HCT116 (cell line): Measurements from ENCODE around the gene FBN3.

Source experiments
- CEBPB ChIP-seq: IDR thresholded peaks from 2 replicates; pipeline ENCODE4 v1.6.1; 2012; ENCODE audit warnings: low read depth
- CTCF ChIP-seq, 3 experiments: fragments of 200-600 bp in 1 of 3; sonication (generic) in 1 of 3; IDR thresholded peaks in 2 of 3; conservative IDR thresholded peaks in 1 of 3; 2 replicates each; pipeline ENCODE4 v1.5.1; 2012 to 2017; ENCODE audit warnings: low read depth in 2 of 3, low read length in 2 of 3, antibody characterized with exemption in 1 of 3, borderline replicate concordance in 1 of 3, control low read depth in 1 of 3, mild to moderate bottlenecking in 1 of 3, mixed read lengths in 1 of 3, mixed run types in 1 of 3, moderate library complexity in 1 of 3; ENCODE audit not compliant: insufficient read depth in 1 of 3
- EZH2 ChIP-seq: fragments of 200-600 bp; sonication (generic); IDR thresholded peaks from 2 replicates; pipeline ENCODE4 v1.6.1; 2017; ENCODE audit warnings: antibody characterized with exemption, mixed run types
- EZH2phosphoT487 ChIP-seq: fragments of 200-600 bp; IDR thresholded peaks from 2 replicates; pipeline ENCODE4 v1.6.1; 2018; ENCODE audit warnings: antibody characterized with exemption, borderline replicate concordance
- POLR2A ChIP-seq: IDR thresholded peaks from 2 replicates; pipeline ENCODE4 v1.7.0; 2011; ENCODE audit warnings: borderline replicate concordance; ENCODE audit not compliant: insufficient read depth, insufficient read length; ENCODE audit errors: extremely low read depth
- POLR2AphosphoS5 ChIP-seq: IDR thresholded peaks from 2 replicates; pipeline ENCODE4 v1.6.1; 2011; ENCODE audit warnings: mild to moderate bottlenecking, low read depth, low read length, moderate library complexity
- TCF7L2 ChIP-seq: IDR thresholded peaks from 2 replicates; pipeline ENCODE4 v1.7.0; 2011; ENCODE audit warnings: borderline replicate concordance, inconsistent platforms; ENCODE audit not compliant: insufficient read depth, insufficient read length; ENCODE audit errors: extremely low read depth
- ZNF274 ChIP-seq: fragments of 200-500 bp; sonication (Bioruptor generic); IDR thresholded peaks from 2 replicates; pipeline ENCODE4 v1.6.1; 2014; ENCODE audit warnings: mild to moderate bottlenecking, low read depth, low read length, inconsistent platforms

- no peak for TF ChIP-seq CTCF (IDR thresholded peaks at IDR 0.05 in 2 of 3, conservative IDR thresholded peaks at IDR 0.05 in 1 of 3; ENCODE audit: borderline replicate concordance in 1 of 3, insufficient read depth in 1 of 3, low read depth in 2 of 3, low read length in 2 of 3)
- TF ChIP-seq EZH2phosphoT487 = no peak
- no peak for TF ChIP-seq POLR2A
- TF ChIP-seq ZNF274 = no peak
- no peak for TF ChIP-seq TCF7L2
- TF ChIP-seq POLR2AphosphoS5 = no peak
- no peak for TF ChIP-seq EZH2
- no peak for TF ChIP-seq CEBPB
These were observed 1.8 kb downstream of the FBN3 start for GRCh38 chr19:8147582-8147978.
